Ascending aorta (tissue), 2 donors: ENCODE measurements around the gene PRR14. TPM values are rescaled to one million over a fixed set of nuclear protein-coding genes. Genes with fewer than 3 reads are reported as not detected.
A peak's percentile ranks its signal among the peaks of the same experiment; 100 is the strongest.

ENCODE experiments used
- DNase-seq, 2 donors: peaks; one replicate each; pipeline ENCODE4 v3.0.0-alpha.2; 2019; ENCODE audit warnings: low spot score in 2 of 2
- H3K27ac ChIP-seq, 2 donors: fragments of 200-600 bp; sonication (generic); one replicate each; pipeline ENCODE4 v1.5.1; 2016 to 2017; ENCODE audit warnings: mild to moderate bottlenecking in 1 of 2
- H3K27me3 ChIP-seq: fragments of 200-600 bp; sonication (generic); one replicate; pipeline ENCODE4 v1.5.1; 2017
- H3K36me3 ChIP-seq, 2 donors: fragments of 200-600 bp; sonication (generic); one replicate each; pipeline ENCODE4 v1.5.1; 2016
- H3K4me1 ChIP-seq, 2 donors: fragments of 200-600 bp; sonication (generic); one replicate each; pipeline ENCODE4 v1.5.1; 2016 to 2017; ENCODE audit warnings: mild to moderate bottlenecking in 1 of 2
- H3K4me3 ChIP-seq, 2 donors: fragments of 200-600 bp; sonication (generic); one replicate each; pipeline ENCODE4 v1.5.1; 2016 to 2017; ENCODE audit warnings: mild to moderate bottlenecking in 1 of 2
- H3K9me3 ChIP-seq, 2 donors: fragments of 200-600 bp; sonication (generic); one replicate each; pipeline ENCODE4 v1.5.1; 2016
- intact Hi-C: fragments of 100-400 bp; cut with DNase I; formaldehyde crosslinking; loops from one replicate; pipeline ENCODE4 v1.15.1; 2023
- total RNA-seq: library from RNA; depleted of rRNA; stranded (reverse); fragments of >200 nt; gene quantifications from one replicate; pipeline ENCODE4 v1.1.0, GENCODE V29; 2016
- TF ChIP-seq, protein P1 (sequence below), 3 experiments: fragments of 200-600 bp in 2 of 3; fragments of 450-650 bp in 1 of 3; sonication (generic) in 2 of 3; IDR thresholded peaks; one replicate each; pipeline ENCODE4 v1.5.1; 2016 to 2019; ENCODE audit warnings: antibody characterized with exemption in 3 of 3, mild to moderate bottlenecking in 1 of 3, moderate library complexity in 1 of 3

The PRR14 gene
- total RNA-seq, 1 donor from 2014 or later = 124 TPM

DNA sequence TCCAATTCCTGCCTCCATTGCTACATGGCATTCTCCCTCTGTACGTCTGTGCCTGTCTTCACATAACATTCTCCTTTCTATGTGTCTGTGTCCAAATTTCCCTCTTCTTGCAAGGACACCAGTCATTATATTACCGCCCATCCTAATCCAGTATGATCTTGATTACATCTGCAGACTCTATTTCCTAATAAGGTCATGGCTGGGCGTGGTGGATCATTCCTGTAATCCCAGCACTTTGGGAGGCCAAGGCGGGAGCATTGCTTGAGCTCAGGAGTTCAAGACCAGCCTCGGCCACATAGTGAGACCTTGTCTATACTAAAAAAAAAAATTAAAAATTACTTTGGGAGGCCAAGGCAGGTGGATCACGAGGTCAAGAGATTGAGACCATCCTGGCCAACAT is 5.0 kb upstream of the PRR14 start:
- no peak for DNase-seq
- Histone ChIP-seq H3K9me3 (no peaks in the 10 kb centered on the region), H3K27me3 (no peaks in the 10 kb centered on the region), H3K36me3 (no peaks in the 10 kb centered on the region), H3K27ac (no peak overlapping the region), H3K4me1 (no peaks in the 10 kb centered on the region), H3K4me3 (no peak overlapping the region)
- intact Hi-C loops = no loop called here
- TF ChIP-seq, protein P1, sequence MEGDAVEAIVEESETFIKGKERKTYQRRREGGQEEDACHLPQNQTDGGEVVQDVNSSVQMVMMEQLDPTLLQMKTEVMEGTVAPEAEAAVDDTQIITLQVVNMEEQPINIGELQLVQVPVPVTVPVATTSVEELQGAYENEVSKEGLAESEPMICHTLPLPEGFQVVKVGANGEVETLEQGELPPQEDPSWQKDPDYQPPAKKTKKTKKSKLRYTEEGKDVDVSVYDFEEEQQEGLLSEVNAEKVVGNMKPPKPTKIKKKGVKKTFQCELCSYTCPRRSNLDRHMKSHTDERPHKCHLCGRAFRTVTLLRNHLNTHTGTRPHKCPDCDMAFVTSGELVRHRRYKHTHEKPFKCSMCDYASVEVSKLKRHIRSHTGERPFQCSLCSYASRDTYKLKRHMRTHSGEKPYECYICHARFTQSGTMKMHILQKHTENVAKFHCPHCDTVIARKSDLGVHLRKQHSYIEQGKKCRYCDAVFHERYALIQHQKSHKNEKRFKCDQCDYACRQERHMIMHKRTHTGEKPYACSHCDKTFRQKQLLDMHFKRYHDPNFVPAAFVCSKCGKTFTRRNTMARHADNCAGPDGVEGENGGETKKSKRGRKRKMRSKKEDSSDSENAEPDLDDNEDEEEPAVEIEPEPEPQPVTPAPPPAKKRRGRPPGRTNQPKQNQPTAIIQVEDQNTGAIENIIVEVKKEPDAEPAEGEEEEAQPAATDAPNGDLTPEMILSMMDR (IDR thresholded peaks at IDR 0.05) = no peak

DNA sequence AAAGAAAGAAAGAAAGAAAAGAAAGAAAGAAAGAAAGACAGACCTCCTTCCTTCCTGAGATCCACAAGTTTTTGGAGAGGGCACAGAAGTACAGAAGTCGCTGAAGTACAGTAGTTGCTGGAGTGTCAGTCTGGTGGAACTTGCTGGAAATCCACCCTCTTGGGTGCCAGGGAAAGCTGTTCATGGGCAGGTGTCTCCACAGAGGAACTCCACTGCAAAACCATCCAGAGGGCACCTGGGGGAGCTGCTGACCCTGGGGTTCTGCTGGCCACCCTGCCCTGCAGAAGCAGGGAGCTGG is 3.5 kb upstream of the PRR14 start:
- Histone ChIP-seq H3K4me3 (no peak overlapping the region), H3K9me3 (no peaks in the 10 kb centered on the region), H3K27ac (no peak overlapping the region), H3K4me1 (peaks cover 4 to 6% of the 10 kb centered on the region in 2 donors), H3K27me3 (no peaks in the 10 kb centered on the region), H3K36me3 (no peaks in the 10 kb centered on the region)
- TF ChIP-seq, protein P1 (IDR thresholded peaks at IDR 0.05) = no peak
- intact Hi-C loops = no loop called here
- DNase-seq = no peak

DNA sequence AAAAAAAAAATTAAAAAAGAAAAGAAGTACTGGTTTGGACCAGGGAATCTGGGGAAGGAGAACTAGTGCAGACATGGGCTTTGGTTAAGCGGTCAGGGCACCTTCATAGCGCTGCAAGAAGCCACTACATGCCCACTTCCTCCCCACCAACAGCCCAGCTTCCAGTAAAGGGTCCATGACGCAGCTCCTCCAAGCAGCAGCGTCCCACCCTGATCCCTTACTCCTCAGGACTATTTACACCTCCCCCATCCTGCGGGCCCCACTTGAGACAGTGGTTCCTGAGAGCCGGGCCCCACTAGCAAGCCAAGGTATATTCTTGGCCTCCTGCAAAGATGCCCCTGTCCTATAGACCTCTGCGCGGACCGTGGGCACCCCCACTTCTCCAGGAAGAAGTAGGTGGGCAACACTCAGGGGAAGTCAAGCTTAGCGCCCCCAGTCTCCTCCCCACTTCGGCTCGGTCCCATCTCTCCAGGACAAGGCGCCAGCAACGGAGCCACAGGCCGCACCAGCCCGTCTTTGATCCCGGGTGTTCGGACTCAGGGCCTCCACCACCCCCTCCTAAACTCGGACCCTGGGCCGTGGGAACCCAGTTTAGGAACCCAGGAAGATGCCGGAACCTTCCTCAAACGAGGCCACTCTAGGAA is 913 bp upstream of the PRR14 start:
- Histone ChIP-seq H3K36me3 (peaks cover 23 to 26% of the 10 kb centered on the region in 2 donors), H3K27ac (peak overlapping the region; percentile 95), H3K4me1 (peaks cover 6 to 18% of the 10 kb centered on the region in 2 donors), H3K4me3 (peak overlapping the region; percentile 54 to 91), H3K9me3 (no peaks in the 10 kb centered on the region), H3K27me3 (no peaks in the 10 kb centered on the region)
- DNase-seq = peak in 1 of 2 donors; percentile 70
- TF ChIP-seq, protein P1 (IDR thresholded peaks at IDR 0.05) = no peak
- intact Hi-C loops = loop anchor here (1.0 to 10.0 kb wide), 9 partner anchors 8 to 585 kb away; partner anchors contain the start of genes ALDOA, FBRS, FBXL19 and ZNF646

DNA sequence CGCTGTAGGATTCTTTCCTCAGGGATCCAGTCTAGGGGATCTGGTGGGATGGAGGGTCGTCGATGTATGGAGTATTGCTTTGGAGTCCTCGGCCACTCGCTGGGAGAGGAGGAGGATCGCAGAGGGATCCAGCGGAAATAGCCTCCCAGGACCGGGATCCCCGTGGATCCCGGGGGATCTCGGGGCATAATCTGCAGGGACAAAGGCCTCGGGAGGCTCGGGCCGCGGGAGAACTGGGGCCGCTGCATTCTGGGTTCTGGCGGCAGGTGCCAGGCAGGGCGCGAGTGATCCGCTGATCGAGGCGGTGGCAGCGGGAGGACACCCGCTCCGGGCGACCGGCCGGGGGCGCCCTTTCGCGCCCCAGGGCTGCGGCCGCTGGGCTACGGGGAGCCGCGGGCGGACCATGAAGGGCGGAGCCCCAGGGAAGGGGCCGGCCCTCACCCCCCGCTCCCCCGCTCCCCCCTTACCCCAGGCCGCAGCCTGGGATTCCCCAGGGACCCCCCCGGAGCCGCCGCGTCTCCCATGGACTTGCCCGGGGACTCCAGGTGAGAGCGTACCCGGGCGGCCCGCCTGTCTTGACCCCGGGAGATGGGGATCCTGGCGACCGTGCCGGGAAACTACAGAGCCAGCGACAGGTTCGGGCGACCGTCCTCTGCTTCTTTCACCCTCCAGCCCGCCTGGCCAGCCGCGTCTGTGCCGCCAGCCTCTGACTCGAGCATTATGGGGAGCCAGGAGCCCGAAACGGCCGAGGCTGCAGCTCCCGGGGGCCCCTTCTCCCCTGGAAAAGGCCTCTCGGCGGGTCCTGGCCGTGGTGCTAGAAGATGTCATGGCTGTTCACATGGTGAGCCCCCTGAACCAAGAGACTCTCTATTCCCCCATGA is 604 bp downstream of the PRR14 start:
- peak overlapping the region; percentile 74 to 91 for H3K4me3 ChIP-seq
- peak overlapping the region; percentile 95 for H3K27ac ChIP-seq
- H3K4me1 ChIP-seq = peaks cover 6 to 18% of the 10 kb centered on the region in 2 donors
- DNase-seq = peak in 1 of 2 donors; percentile 84
- no peaks in the 10 kb centered on the region for H3K27me3 ChIP-seq
- intact Hi-C loops = loop anchor here (2.0 to 10.0 kb wide), 6 partner anchors 41 to 587 kb away; partner anchors contain the start of genes ALDOA, FBXL19, ZNF646 and ZNF668
- TF ChIP-seq, protein P1 (IDR thresholded peaks at IDR 0.05) = peak; percentile 64 to 78 (median 71)
- H3K36me3 ChIP-seq = peaks cover 38 to 41% of the 10 kb centered on the region in 2 donors
- no peaks in the 10 kb centered on the region for H3K9me3 ChIP-seq

DNA sequence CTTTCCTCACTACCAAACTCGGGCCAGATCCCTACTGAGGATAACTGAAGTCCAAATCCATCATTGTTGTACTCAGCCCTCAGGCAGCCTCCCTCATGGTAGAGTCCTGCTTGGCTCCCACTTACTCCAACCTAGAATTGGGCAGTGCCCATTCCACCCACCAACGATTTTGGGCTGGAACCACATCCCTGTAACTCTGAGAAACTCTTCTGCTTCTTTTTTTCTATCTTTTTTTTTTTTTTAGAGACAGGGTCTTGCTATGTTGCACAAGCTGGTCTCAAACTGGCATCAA is 1.2 kb downstream of the PRR14 start:
- no peaks in the 10 kb centered on the region for H3K9me3 ChIP-seq
- TF ChIP-seq, protein P1 (IDR thresholded peaks at IDR 0.05) = no peak
- DNase-seq = no peak
- H3K36me3 ChIP-seq = peaks cover 43 to 46% of the 10 kb centered on the region in 2 donors
- peak overlapping the region; percentile 95 for H3K27ac ChIP-seq
- intact Hi-C loops = loop anchor here (10.0 kb wide), 2 partner anchors 423 to 587 kb away; partner anchors contain the start of genes ALDOA, ZNF646 and ZNF668
- peaks cover 7 to 21% of the 10 kb centered on the region in 2 donors for H3K4me1 ChIP-seq
- H3K27me3 ChIP-seq = no peaks in the 10 kb centered on the region
- H3K4me3 ChIP-seq = peak overlapping the region; percentile 74 to 91
